ENCODE results near the gene GRIK4.

GRCh38 chr11:120811199-120811598, 299.7 kb downstream of the GRIK4 start:
- TF ChIP-seq, protein P1, sequence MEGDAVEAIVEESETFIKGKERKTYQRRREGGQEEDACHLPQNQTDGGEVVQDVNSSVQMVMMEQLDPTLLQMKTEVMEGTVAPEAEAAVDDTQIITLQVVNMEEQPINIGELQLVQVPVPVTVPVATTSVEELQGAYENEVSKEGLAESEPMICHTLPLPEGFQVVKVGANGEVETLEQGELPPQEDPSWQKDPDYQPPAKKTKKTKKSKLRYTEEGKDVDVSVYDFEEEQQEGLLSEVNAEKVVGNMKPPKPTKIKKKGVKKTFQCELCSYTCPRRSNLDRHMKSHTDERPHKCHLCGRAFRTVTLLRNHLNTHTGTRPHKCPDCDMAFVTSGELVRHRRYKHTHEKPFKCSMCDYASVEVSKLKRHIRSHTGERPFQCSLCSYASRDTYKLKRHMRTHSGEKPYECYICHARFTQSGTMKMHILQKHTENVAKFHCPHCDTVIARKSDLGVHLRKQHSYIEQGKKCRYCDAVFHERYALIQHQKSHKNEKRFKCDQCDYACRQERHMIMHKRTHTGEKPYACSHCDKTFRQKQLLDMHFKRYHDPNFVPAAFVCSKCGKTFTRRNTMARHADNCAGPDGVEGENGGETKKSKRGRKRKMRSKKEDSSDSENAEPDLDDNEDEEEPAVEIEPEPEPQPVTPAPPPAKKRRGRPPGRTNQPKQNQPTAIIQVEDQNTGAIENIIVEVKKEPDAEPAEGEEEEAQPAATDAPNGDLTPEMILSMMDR (IDR thresholded peaks at IDR 0.05) = no peak
- TF ChIP-seq POLR2A (IDR thresholded peaks at IDR 0.05) = no peak
